ENCODE data around the gene ACTA2.

ACTA2 gene

GRCh38 chr10:88926566-88927415 lies 25.8 kb downstream of the ACTA2 start:
- Histone ChIP-seq H3K36me3 (ENCODE audit: control insufficient read depth, insufficient read depth, low read length) (no peaks in the 10 kb centered on the region), H2AFZ (no peak overlapping the region), H3K79me2 (no peaks in the 10 kb centered on the region), H3K9me3 (ENCODE audit: control insufficient read depth, low read length) (no peaks in the 10 kb centered on the region), H3K4me1 (no peaks in the 10 kb centered on the region), H3K4me2 (ENCODE audit: low read length) (no peak overlapping the region), H3K9ac (no peak overlapping the region), H3K4me3 (ENCODE audit: low read depth, low read length) (no peak overlapping the region), H3K27me3 (ENCODE audit: control insufficient read depth, insufficient read depth, low read length) (no peaks in the 10 kb centered on the region), H3K27ac (no peak overlapping the region)
- TF ChIP-seq CTCF (IDR thresholded peaks at IDR 0.05) = no peak

GRCh38 chr10:88923520-88923919 lies 29.1 kb downstream of the ACTA2 start:
- H3K9ac ChIP-seq = no peak overlapping the region
- H3K36me3 ChIP-seq (ENCODE audit: control insufficient read depth, insufficient read depth, low read length) = no peaks in the 10 kb centered on the region
- no peak overlapping the region for H3K4me3 ChIP-seq (ENCODE audit: low read depth, low read length)
- H3K4me2 ChIP-seq (ENCODE audit: low read length) = no peak overlapping the region
- H3K27me3 ChIP-seq (ENCODE audit: control insufficient read depth, insufficient read depth, low read length) = no peaks in the 10 kb centered on the region
- no peak overlapping the region for H2AFZ ChIP-seq
- H3K9me3 ChIP-seq (ENCODE audit: control insufficient read depth, low read length) = no peaks in the 10 kb centered on the region
- H3K27ac ChIP-seq = no peak overlapping the region
- no peak for TF ChIP-seq CTCF (IDR thresholded peaks at IDR 0.05)
- H3K79me2 ChIP-seq = no peaks in the 10 kb centered on the region
- H3K4me1 ChIP-seq = no peaks in the 10 kb centered on the region

- H3K4me3 ChIP-seq (ENCODE audit: low read depth, low read length) = no peak overlapping the region
- H3K79me2 ChIP-seq = no peaks in the 10 kb centered on the region
- TF ChIP-seq CTCF (IDR thresholded peaks at IDR 0.05) = no peak
- H3K4me2 ChIP-seq (ENCODE audit: low read length) = no peak overlapping the region
- H3K9ac ChIP-seq = no peak overlapping the region
- H3K27me3 ChIP-seq (ENCODE audit: control insufficient read depth, insufficient read depth, low read length) = no peaks in the 10 kb centered on the region
- no peak overlapping the region for H3K27ac ChIP-seq
- no peaks in the 10 kb centered on the region for H3K4me1 ChIP-seq
- no peaks in the 10 kb centered on the region for H3K9me3 ChIP-seq (ENCODE audit: control insufficient read depth, low read length)
- H2AFZ ChIP-seq = no peak overlapping the region
- no peaks in the 10 kb centered on the region for H3K36me3 ChIP-seq (ENCODE audit: control insufficient read depth, insufficient read depth, low read length)
Measured at GRCh38 chr10:88922041-88922440, 30.5 kb downstream of the ACTA2 start.

GRCh38 chr10:88920986-88921593 lies 31.5 kb downstream of the ACTA2 start:
- no peaks in the 10 kb centered on the region for H3K79me2 ChIP-seq
- H3K9me3 ChIP-seq (ENCODE audit: control insufficient read depth, low read length) = no peaks in the 10 kb centered on the region
- H3K27ac ChIP-seq = no peak overlapping the region
- H2AFZ ChIP-seq = no peak overlapping the region
- H3K4me2 ChIP-seq (ENCODE audit: low read length) = no peak overlapping the region
- H3K27me3 ChIP-seq (ENCODE audit: control insufficient read depth, insufficient read depth, low read length) = no peaks in the 10 kb centered on the region
- H3K9ac ChIP-seq = no peak overlapping the region
- no peaks in the 10 kb centered on the region for H3K36me3 ChIP-seq (ENCODE audit: control insufficient read depth, insufficient read depth, low read length)
- H3K4me1 ChIP-seq = no peaks in the 10 kb centered on the region
- no peak overlapping the region for H3K4me3 ChIP-seq (ENCODE audit: low read depth, low read length)
- TF ChIP-seq CTCF (IDR thresholded peaks at IDR 0.05) = no peak
